ENCODE results near the gene WWOX. TPM values are rescaled to one million over a fixed set of nuclear protein-coding genes. Genes with fewer than 3 reads are reported as not detected.

WWOX gene
- total and polyA plus RNA-seq, 2 donors (not counting 1 experiment from before 2014, with no cell fraction given): 10.5 to 42.3 TPM

- CTCF ChIA-PET: interaction anchor here (0.6 kb wide), 1 partner anchor 25 kb away, joined by 4 read pairs; no protein-coding TSS in a partner anchor
Observed at GRCh38 chr16:78744099-78744498, 644.6 kb downstream of the WWOX start.

GRCh38 chr16:78744796-78745107, 645.3 kb downstream of the WWOX start:
- Mint-ChIP-seq H3K27ac (peak overlapping the region; percentile 78), H3K4me1 (peaks cover 64% of the 10 kb centered on the region), H3K9me3 (ENCODE audit: insufficient read depth) (no peaks in the 10 kb centered on the region), H3K4me3 (no peak overlapping the region), H3K27me3 (no peaks in the 10 kb centered on the region)
- H4K20me1 ChIP-seq (ENCODE audit: control insufficient read depth, insufficient read depth, low read length, poor library complexity, severe bottlenecking): no peaks in the 10 kb centered on the region
- intact Hi-C loops (cut with micrococcal nuclease): no loop called here
- no peak overlapping the region for H3K4me2 ChIP-seq (replicated peaks; ENCODE audit: low read depth, low read length, poor library complexity, severe bottlenecking)
- H3K4me3 ChIP-seq (ENCODE audit: control extremely low read depth in 1 of 5, extremely low read depth in 1 of 5, insufficient read depth in 1 of 5, low read depth in 2 of 5, low read length in 4 of 5): no peak overlapping the region
- H3K9me3 ChIP-seq (ENCODE audit: control extremely low read depth in 1 of 3, control insufficient read depth in 2 of 3, insufficient read depth in 1 of 3, low read length in 2 of 3): no peaks in the 10 kb centered on the region
- 60% methylated on average over 1 of the region's 3 CpGs for WGBS (ENCODE audit: insufficient coverage)
- DNase-seq (no peak), ATAC-seq (ENCODE audit: low read depth) (no peak)
- POLR2A ChIA-PET: no interaction called here
- no peak for TF ChIP-seq EZH2 (IDR thresholded peaks at IDR 0.05; ENCODE audit: borderline replicate concordance, insufficient read depth, low read depth, low read length, poor library complexity, severe bottlenecking)
- TF ChIP-seq, protein P1, sequence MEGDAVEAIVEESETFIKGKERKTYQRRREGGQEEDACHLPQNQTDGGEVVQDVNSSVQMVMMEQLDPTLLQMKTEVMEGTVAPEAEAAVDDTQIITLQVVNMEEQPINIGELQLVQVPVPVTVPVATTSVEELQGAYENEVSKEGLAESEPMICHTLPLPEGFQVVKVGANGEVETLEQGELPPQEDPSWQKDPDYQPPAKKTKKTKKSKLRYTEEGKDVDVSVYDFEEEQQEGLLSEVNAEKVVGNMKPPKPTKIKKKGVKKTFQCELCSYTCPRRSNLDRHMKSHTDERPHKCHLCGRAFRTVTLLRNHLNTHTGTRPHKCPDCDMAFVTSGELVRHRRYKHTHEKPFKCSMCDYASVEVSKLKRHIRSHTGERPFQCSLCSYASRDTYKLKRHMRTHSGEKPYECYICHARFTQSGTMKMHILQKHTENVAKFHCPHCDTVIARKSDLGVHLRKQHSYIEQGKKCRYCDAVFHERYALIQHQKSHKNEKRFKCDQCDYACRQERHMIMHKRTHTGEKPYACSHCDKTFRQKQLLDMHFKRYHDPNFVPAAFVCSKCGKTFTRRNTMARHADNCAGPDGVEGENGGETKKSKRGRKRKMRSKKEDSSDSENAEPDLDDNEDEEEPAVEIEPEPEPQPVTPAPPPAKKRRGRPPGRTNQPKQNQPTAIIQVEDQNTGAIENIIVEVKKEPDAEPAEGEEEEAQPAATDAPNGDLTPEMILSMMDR (IDR thresholded peaks at IDR 0.05): no peak
- H3K36me3 ChIP-seq (replicated peaks in 1 of 2; ENCODE audit: control extremely low read depth in 1 of 2, control insufficient read depth in 1 of 2, extremely low read depth in 1 of 2, insufficient read depth in 2 of 2, low read length in 1 of 2): no peaks in the 10 kb centered on the region
- CTCF ChIA-PET: interaction anchor here (0.6 kb wide), 1 partner anchor 24 kb away, joined by 4 read pairs; no protein-coding TSS in a partner anchor
- no peaks in the 10 kb centered on the region for H3K79me2 ChIP-seq (ENCODE audit: control insufficient read depth, insufficient read depth, low read length)
- no peak overlapping the region for H2AFZ ChIP-seq (ENCODE audit: insufficient read depth, low read depth, low read length, poor library complexity, severe bottlenecking)
- peaks cover 44 to 49% of the 10 kb centered on the region in 2 donors for H3K4me1 ChIP-seq (ENCODE audit: control insufficient read depth in 2 of 2, insufficient read depth in 2 of 2, low read length in 2 of 2)
- H3K27me3 ChIP-seq (replicated peaks in 1 of 4; ENCODE audit: control extremely low read depth in 1 of 4, control insufficient read depth in 3 of 4, insufficient read depth in 4 of 4, low read length in 3 of 4): no peaks in the 10 kb centered on the region
- peak overlapping the region in 1 of 2 donors; percentile 52 for H3K27ac ChIP-seq (ENCODE audit: low read length in 2 of 2)
- H3K9ac ChIP-seq (ENCODE audit: low read length): no peak overlapping the region

More at GRCh38 chr16:78744099-78744498, 644.6 kb downstream of the WWOX start:
- intact Hi-C loops (cut with micrococcal nuclease): no loop called here
- Mint-ChIP-seq H3K4me3 (no peak overlapping the region), H3K9me3 (ENCODE audit: insufficient read depth) (no peaks in the 10 kb centered on the region), H3K4me1 (peaks cover 58% of the 10 kb centered on the region), H3K27me3 (no peaks in the 10 kb centered on the region), H3K27ac (peak overlapping the region; percentile 94)
- TF ChIP-seq EZH2 (IDR thresholded peaks at IDR 0.05; ENCODE audit: borderline replicate concordance, insufficient read depth, low read depth, low read length, poor library complexity, severe bottlenecking): no peak
- POLR2A ChIA-PET: no interaction called here
- no peak overlapping the region for H3K9ac ChIP-seq (ENCODE audit: low read length)
- H3K27ac ChIP-seq (ENCODE audit: low read length in 2 of 2): peak overlapping the region in 1 of 2 donors; percentile 85
- no peak for ATAC-seq (ENCODE audit: low read depth)
- 95% methylated on average over 4 of the region's 5 CpGs for WGBS (ENCODE audit: insufficient coverage)
- no peak for DNase-seq
- no peak overlapping the region for H2AFZ ChIP-seq (ENCODE audit: insufficient read depth, low read depth, low read length, poor library complexity, severe bottlenecking)
- H3K36me3 ChIP-seq (replicated peaks in 1 of 2; ENCODE audit: control extremely low read depth in 1 of 2, control insufficient read depth in 1 of 2, extremely low read depth in 1 of 2, insufficient read depth in 2 of 2, low read length in 1 of 2): no peaks in the 10 kb centered on the region
- no peaks in the 10 kb centered on the region for H3K79me2 ChIP-seq (ENCODE audit: control insufficient read depth, insufficient read depth, low read length)
- no peaks in the 10 kb centered on the region for H3K27me3 ChIP-seq (replicated peaks in 1 of 4; ENCODE audit: control extremely low read depth in 1 of 4, control insufficient read depth in 3 of 4, insufficient read depth in 4 of 4, low read length in 3 of 4)
- no peaks in the 10 kb centered on the region for H3K9me3 ChIP-seq (ENCODE audit: control extremely low read depth in 1 of 3, control insufficient read depth in 2 of 3, insufficient read depth in 1 of 3, low read length in 2 of 3)
- H3K4me1 ChIP-seq (ENCODE audit: control insufficient read depth in 2 of 2, insufficient read depth in 2 of 2, low read length in 2 of 2): peaks cover 38 to 42% of the 10 kb centered on the region in 2 donors
- H4K20me1 ChIP-seq (ENCODE audit: control insufficient read depth, insufficient read depth, low read length, poor library complexity, severe bottlenecking): no peaks in the 10 kb centered on the region
- H3K4me2 ChIP-seq (replicated peaks; ENCODE audit: low read depth, low read length, poor library complexity, severe bottlenecking): no peak overlapping the region
- no peak overlapping the region for H3K4me3 ChIP-seq (ENCODE audit: control extremely low read depth in 1 of 5, extremely low read depth in 1 of 5, insufficient read depth in 1 of 5, low read depth in 2 of 5, low read length in 4 of 5)
